ENCODE results near the gene AJAP1.

AJAP1 gene

GRCh38 chr1:4684864-4685522, 30.6 kb downstream of the AJAP1 start:
- no peak for DNase-seq

GRCh38 chr1:4685523-4685865, 31.1 kb downstream of the AJAP1 start:
- DNase-seq = no peak

GRCh38 chr1:4687943-4688342, 33.5 kb downstream of the AJAP1 start:
- no peak for DNase-seq

GRCh38 chr1:4689271-4689935, 35.0 kb downstream of the AJAP1 start:
- no peak for DNase-seq

GRCh38 chr1:4689941-4690635, 35.7 kb downstream of the AJAP1 start:
- no peak for DNase-seq

- DNase-seq = no peak
Observed at GRCh38 chr1:4690951-4691675, 36.7 kb downstream of the AJAP1 start.

GRCh38 chr1:4691766-4692405, 37.5 kb downstream of the AJAP1 start:
- DNase-seq = no peak

GRCh38 chr1:4692437-4692836, 38.0 kb downstream of the AJAP1 start:
- DNase-seq = no peak

GRCh38 chr1:4693331-4693730, 38.9 kb downstream of the AJAP1 start:
- DNase-seq = no peak

GRCh38 chr1:4693891-4694290, 39.5 kb downstream of the AJAP1 start:
- no peak for DNase-seq

GRCh38 chr1:4694492-4694891, 40.1 kb downstream of the AJAP1 start:
- no peak for DNase-seq

- DNase-seq = no peak
Observed at GRCh38 chr1:4695241-4695640, 40.8 kb downstream of the AJAP1 start.

GRCh38 chr1:4696161-4696745, 41.8 kb downstream of the AJAP1 start:
- no peak for DNase-seq

- no peak for DNase-seq
Observed at GRCh38 chr1:4696753-4697152, 42.3 kb downstream of the AJAP1 start.

GRCh38 chr1:4697801-4698200, 43.4 kb downstream of the AJAP1 start:
- no peak for DNase-seq

- no peak for DNase-seq
Observed at GRCh38 chr1:4698911-4699310, 44.5 kb downstream of the AJAP1 start.

- no peak for DNase-seq
Observed at GRCh38 chr1:4699376-4700301, 45.2 kb downstream of the AJAP1 start.

GRCh38 chr1:4700801-4701200, 46.4 kb downstream of the AJAP1 start:
- DNase-seq = no peak

- no peak for DNase-seq
Observed at GRCh38 chr1:4701276-4701675, 46.9 kb downstream of the AJAP1 start.

- no peak for DNase-seq
Observed at GRCh38 chr1:4702464-4702863, 48.1 kb downstream of the AJAP1 start.

GRCh38 chr1:4702932-4703331, 48.5 kb downstream of the AJAP1 start:
- no peak for DNase-seq

GRCh38 chr1:4703646-4704045, 49.2 kb downstream of the AJAP1 start:
- no peak for DNase-seq
